Thyroid gland (tissue), 4 donors: ENCODE measurements around the gene TEX44.

Source experiments
- CTCF ChIP-seq, 6 experiments: fragments of 200-600 bp in 3 of 6; fragments of 450-650 bp in 3 of 6; sonication (generic) in 3 of 6; IDR thresholded peaks; one replicate each; pipeline ENCODE4 v1.5.1; 2016 to 2019; ENCODE audit warnings: antibody characterized with exemption in 6 of 6, mild to moderate bottlenecking in 2 of 6, inconsistent platforms in 1 of 6, moderate library complexity in 1 of 6
- POLR2A ChIP-seq, 2 donors: fragments of 450-650 bp; IDR thresholded peaks; one replicate each; pipeline ENCODE4 v1.6.1; 2017; ENCODE audit warnings: antibody characterized with exemption in 2 of 2, mild to moderate bottlenecking in 2 of 2, moderate library complexity in 1 of 2

DNA sequence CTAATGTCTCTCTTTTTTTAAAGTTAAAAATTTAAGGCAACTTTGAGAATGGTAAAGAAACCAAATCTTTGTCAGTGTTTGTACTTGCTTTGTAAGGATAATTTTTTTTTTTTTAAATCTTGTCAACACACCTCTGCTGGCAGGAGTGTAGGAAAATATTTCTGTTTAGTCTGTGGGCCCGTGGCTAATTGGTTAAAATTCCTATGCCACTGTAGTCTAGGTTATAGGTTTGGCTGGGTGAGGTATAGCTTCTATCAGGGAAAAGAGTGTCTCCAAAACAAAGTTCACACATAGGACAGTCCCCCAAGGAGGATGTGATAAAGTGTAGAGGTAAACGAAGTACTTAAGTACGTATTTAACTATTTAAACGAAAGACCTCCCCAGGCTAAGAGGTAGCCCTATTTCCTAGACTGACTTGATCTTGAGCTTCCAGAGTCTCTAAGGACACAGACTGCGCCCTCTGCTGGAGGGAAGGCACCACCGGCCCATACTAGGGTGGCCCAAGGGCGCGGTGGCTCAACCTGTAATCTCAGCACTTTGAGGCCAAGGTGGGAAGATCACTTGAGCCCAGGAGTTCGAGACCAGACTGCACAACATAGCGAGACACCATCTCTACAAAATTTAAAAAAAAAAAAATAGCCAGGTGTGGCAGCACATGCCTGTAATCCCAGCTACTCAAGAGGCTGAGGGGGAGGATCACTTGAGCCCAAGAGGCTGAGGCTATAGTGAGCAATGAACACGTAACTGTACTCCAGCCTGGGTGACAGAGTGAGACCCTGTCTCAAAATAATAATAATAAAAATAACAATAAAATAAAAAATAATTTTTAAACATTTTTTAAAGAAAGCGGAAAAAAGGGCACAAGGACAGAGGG lies 8.9 kb downstream of the TEX44 start:
- TF ChIP-seq CTCF (IDR thresholded peaks at IDR 0.05) = peak; percentile 61 to 85 (median 70)
- no peak for TF ChIP-seq POLR2A (IDR thresholded peaks at IDR 0.05)
